Effector CD4-positive, alpha-beta T cell (primary cell): ENCODE data around the gene DDX50.

Experiments
- DNase-seq: peaks from one replicate; pipeline ENCODE4 v3.0.0-alpha.2; 2020

DDX50 gene

GRCh38 chr10:68988530-68989316, 87.6 kb downstream of the DDX50 start, which contains the start of gene KIFBP:
KIFBP (plus strand) TSS chr10:68988803; CDS start chr10:68988833, 30 bp downstream.
- DNase-seq = peak; percentile 76

GRCh38 chr10:68989317-68989990, 88.3 kb downstream of the DDX50 start:
- DNase-seq = no peak

- DNase-seq = no peak
These were observed 91.7 kb downstream of the DDX50 start for GRCh38 chr10:68992636-68993440.
